IPS-20b (cell line): ENCODE results near the gene LIX1L.
A peak's percentile ranks its signal among the peaks of the same experiment; 100 is the strongest.

Experiments
- H3K27ac ChIP-seq: one replicate; pipeline ENCODE4 v1.5.1; 2013; ENCODE audit warnings: low read length
- H3K27me3 ChIP-seq: 2 replicates; pipeline ENCODE4 v1.6.1; 2013; ENCODE audit warnings: mild to moderate bottlenecking, low read length, inconsistent platforms; ENCODE audit not compliant: insufficient read depth
- H3K36me3 ChIP-seq: 2 replicates; pipeline ENCODE4 v1.6.1; 2013; ENCODE audit warnings: low read depth, mild to moderate bottlenecking, inconsistent platforms, low read length, moderate library complexity; ENCODE audit not compliant: insufficient read depth
- H3K4me1 ChIP-seq: 2 replicates; pipeline ENCODE4 v1.6.1; 2013; ENCODE audit warnings: mild to moderate bottlenecking, control low read depth, inconsistent platforms, low read length, moderate library complexity; ENCODE audit not compliant: insufficient read depth
- H3K4me3 ChIP-seq: 2 replicates; pipeline ENCODE4 v1.5.1; 2013; ENCODE audit warnings: mild to moderate bottlenecking, low read length, inconsistent platforms
- H3K9ac ChIP-seq: 2 replicates; pipeline ENCODE4 v1.6.1; 2013; ENCODE audit warnings: low read depth, mild to moderate bottlenecking, inconsistent platforms, low read length, moderate library complexity
- H3K9me3 ChIP-seq: 2 replicates; pipeline ENCODE4 v1.6.1; 2013; ENCODE audit warnings: mild to moderate bottlenecking, low read depth, low read length, inconsistent platforms; ENCODE audit not compliant: insufficient read depth

Gene LIX1L

GRCh38 chr1:145957443-145958319, at the start of gene LIX1L:
Gene LIX1L, minus strand, starts transcription at chr1:145958017. Its CDS starts 90 bp downstream, at chr1:145957927.
- H3K36me3 ChIP-seq, result no peaks in the 10 kb centered on the region
- no peaks in the 10 kb centered on the region; the same call in 1 of the 2 replicates for H3K9me3 ChIP-seq
- peaks cover 6% of the 10 kb centered on the region; the same call in 1 of the 2 replicates for H3K4me1 ChIP-seq
- H3K4me3 ChIP-seq, result peak within 1 kb of the TSS; percentile 81
- H3K9ac ChIP-seq, result peak within 1 kb of the TSS; percentile 61; the same call in 1 of the 2 replicates
- peaks cover 80% of the 10 kb centered on the region for H3K27me3 ChIP-seq
- no peak within 1 kb of the TSS for H3K27ac ChIP-seq

- H3K4me3 ChIP-seq, result no peak overlapping the region
- no peaks in the 10 kb centered on the region for H3K27me3 ChIP-seq
- H3K9ac ChIP-seq, result no peak overlapping the region
- H3K36me3 ChIP-seq, result no peaks in the 10 kb centered on the region
- no peaks in the 10 kb centered on the region for H3K9me3 ChIP-seq
- H3K27ac ChIP-seq, result no peak overlapping the region
- peaks cover 5% of the 10 kb centered on the region; the same call in 1 of the 2 replicates for H3K4me1 ChIP-seq
These were observed 43.9 kb upstream of the LIX1L start for GRCh38 chr1:146001709-146002108.

- no peak overlapping the region for H3K9ac ChIP-seq
- no peaks in the 10 kb centered on the region for H3K9me3 ChIP-seq
- H3K4me1 ChIP-seq, result peaks cover 8% of the 10 kb centered on the region; the same call in 1 of the 2 replicates
- H3K4me3 ChIP-seq, result no peak overlapping the region
- no peak overlapping the region for H3K27ac ChIP-seq
- H3K27me3 ChIP-seq, result peaks cover 11% of the 10 kb centered on the region
- peaks cover 7% of the 10 kb centered on the region for H3K36me3 ChIP-seq
These were observed 41.7 kb upstream of the LIX1L start for GRCh38 chr1:145999321-146000024.

- Histone ChIP-seq H3K9ac (no peak overlapping the region; the same call in 1 of the 2 replicates), H3K27me3 (peaks cover 11% of the 10 kb centered on the region), H3K4me3 (peak overlapping the region; percentile 98), H3K9me3 (no peaks in the 10 kb centered on the region), H3K4me1 (peaks cover 8% of the 10 kb centered on the region; the same call in 1 of the 2 replicates), H3K36me3 (peaks cover 25% of the 10 kb centered on the region), H3K27ac (no peak overlapping the region)
These were observed 39.9 kb upstream of the LIX1L start for GRCh38 chr1:145997718-145998023.

DNA sequence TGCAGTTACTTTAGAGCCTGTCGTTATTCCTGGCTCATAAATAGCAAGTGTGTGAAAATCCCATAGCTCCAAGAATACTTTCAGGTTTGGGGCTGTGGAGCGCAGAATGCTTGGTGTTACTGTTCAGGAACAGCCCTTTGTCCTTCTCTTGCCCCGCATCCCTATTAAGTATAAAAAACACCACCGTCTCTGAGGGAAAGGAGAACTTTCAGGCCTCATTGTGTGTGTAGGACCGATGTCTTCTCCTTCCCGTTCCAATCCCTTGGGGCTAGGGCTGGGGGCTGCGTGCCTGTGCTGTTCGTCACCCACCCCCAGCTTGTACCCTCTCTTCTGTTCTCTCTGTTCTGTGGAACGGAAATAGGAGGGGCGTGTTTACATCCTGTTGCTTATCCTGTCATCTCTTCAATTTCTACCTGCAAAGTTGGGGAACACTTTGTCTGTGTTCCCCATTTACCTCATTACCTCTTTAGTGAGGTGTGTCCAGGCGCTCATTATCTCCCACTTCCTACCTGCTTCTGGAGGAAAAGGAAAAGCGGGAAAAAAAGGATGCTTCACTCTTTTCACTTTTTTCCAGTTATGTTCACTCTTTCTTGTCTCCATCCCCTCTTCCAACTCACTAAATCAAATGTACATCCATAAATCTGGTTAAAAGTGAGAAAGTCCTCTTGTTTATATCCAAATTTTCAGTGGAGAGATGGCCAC, 39.4 kb upstream of the LIX1L start:
- H3K9ac ChIP-seq, result peak overlapping the region; percentile 95; the same call in 1 of the 2 replicates
- H3K36me3 ChIP-seq, result peaks cover 29% of the 10 kb centered on the region
- no peak overlapping the region for H3K27ac ChIP-seq
- H3K4me3 ChIP-seq, result peak overlapping the region; percentile 98
- H3K4me1 ChIP-seq, result peaks cover 8% of the 10 kb centered on the region; the same call in 1 of the 2 replicates
- H3K9me3 ChIP-seq, result no peaks in the 10 kb centered on the region
- peaks cover 11% of the 10 kb centered on the region for H3K27me3 ChIP-seq

- peak within 1 kb of the TSS; percentile 98 for H3K4me3 ChIP-seq
- H3K36me3 ChIP-seq, result peaks cover 29% of the 10 kb centered on the region
- peaks cover 8% of the 10 kb centered on the region; the same call in 1 of the 2 replicates for H3K4me1 ChIP-seq
- peak within 1 kb of the TSS; percentile 95 for H3K9ac ChIP-seq
- H3K27me3 ChIP-seq, result peaks cover 11% of the 10 kb centered on the region
- H3K9me3 ChIP-seq, result no peaks in the 10 kb centered on the region
- H3K27ac ChIP-seq, result no peak within 1 kb of the TSS
These were observed 38.7 kb upstream of the LIX1L start, which contains the start of gene TXNIP for GRCh38 chr1:145996433-145997015. Gene TXNIP, minus strand, starts transcription at chr1:145996579. Its CDS starts 313 bp downstream, at chr1:145996266.

DNA sequence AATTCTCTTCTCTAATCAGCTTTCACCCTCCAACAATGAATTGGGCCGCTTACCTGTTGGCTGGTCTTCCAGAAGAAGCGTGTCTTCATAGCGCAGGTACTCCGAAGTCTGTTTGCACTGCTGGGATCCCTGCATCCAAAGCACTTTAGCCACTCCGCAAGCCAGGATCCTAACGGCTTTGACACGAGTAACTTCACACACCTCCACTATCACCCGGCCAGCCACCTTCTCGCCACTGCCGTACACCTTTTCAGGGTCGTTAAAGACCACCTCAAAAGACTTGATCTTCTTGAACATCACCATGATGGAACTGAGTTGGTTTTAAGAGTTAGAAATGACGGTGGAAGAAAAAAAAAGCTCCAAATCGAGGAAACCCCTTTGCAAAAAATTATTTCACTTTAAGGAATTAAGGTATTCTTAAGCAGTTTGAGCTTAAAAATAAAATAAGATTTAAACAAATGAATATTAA, 38.2 kb upstream of the LIX1L start:
- Histone ChIP-seq H3K9ac (peak overlapping the region; percentile 95), H3K36me3 (peaks cover 29% of the 10 kb centered on the region), H3K4me3 (peak overlapping the region; percentile 98), H3K27ac (no peak overlapping the region), H3K9me3 (no peaks in the 10 kb centered on the region), H3K4me1 (peaks cover 8% of the 10 kb centered on the region; the same call in 1 of the 2 replicates), H3K27me3 (peaks cover 11% of the 10 kb centered on the region)

DNA sequence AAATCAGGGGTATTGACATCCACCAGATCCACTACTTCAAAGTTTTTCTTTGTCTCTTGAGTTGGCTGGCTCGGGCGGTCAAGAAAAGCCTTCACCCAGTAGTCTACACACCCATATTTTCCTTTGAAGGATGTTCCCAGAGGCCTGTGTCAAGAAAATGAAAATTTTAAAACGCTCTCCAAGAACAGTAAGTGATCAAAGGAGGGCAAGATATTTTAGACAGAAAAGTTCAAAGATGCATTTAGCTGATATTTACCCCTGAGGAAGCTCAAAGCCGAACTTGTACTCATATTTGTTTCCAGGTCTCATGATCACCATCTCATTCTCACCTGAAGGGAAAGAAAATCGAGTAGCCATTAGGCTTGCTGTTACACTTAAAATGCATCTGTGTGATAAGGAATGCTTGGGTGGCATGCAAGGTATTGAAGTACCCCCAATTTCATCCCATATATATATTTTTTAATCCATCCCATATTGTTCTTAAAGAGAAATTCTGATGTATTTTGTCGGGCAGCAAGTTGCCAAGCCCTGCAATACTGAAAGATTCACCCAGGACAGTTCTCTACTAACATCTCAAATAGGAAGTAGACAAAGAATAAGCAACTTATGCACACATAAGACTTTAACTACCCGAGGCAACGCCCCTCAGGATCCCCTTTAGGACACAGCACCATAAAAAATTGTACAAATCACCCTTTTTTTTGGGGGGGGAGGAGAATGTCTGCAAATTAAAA, 37.5 kb upstream of the LIX1L start:
- peaks cover 29% of the 10 kb centered on the region for H3K36me3 ChIP-seq
- no peaks in the 10 kb centered on the region for H3K9me3 ChIP-seq
- H3K27me3 ChIP-seq, result peaks cover 11% of the 10 kb centered on the region
- H3K4me3 ChIP-seq, result peak overlapping the region; percentile 98
- no peak overlapping the region for H3K27ac ChIP-seq
- peak overlapping the region; percentile 95 for H3K9ac ChIP-seq
- H3K4me1 ChIP-seq, result peaks cover 8% of the 10 kb centered on the region; the same call in 1 of the 2 replicates

DNA sequence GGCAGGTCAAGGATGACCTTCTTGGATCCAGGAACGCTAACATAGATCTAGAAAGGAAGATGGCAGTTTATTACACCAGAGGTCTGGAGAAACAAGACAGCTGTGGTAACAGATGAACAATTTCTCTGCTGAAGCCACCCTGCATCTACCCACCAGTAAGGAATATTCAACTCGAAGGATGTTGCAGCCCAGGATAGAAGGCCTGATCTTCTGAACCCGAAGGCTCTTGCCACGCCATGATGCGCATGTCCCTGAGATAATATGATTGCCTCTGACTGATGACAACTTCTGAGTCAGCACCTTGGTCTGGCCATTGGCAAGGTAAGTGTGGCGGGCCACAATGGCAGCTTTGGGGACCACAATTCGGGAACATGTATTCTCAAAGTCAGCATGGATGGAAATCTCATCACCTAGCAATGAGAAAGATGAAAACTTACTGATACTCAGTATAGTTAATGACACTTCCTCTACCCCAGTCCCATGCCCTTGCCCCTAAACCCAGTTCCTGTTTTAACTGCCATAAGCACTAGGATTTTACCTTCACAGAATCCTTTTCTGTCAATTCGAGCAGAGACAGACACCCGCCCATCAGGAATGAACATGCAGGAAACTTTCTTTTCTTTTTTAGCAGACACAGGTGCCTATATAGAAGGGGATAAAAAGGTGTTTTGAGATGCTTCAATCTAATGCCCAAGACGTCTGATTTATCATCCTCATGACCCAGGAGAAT, 36.7 kb upstream of the LIX1L start:
- peak overlapping the region; percentile 98 for H3K4me3 ChIP-seq
- no peak overlapping the region for H3K27ac ChIP-seq

More for the DNA sequence above, 36.7 kb upstream of the LIX1L start:
- no peaks in the 10 kb centered on the region for H3K9me3 ChIP-seq
- peak overlapping the region; percentile 95; the same call in 1 of the 2 replicates for H3K9ac ChIP-seq
- H3K27me3 ChIP-seq, result peaks cover 11% of the 10 kb centered on the region
- peaks cover 8% of the 10 kb centered on the region; the same call in 1 of the 2 replicates for H3K4me1 ChIP-seq
- peaks cover 29% of the 10 kb centered on the region for H3K36me3 ChIP-seq
